ENCODE measurements around the gene OR4Q3. TPM values are rescaled to one million over a fixed set of nuclear protein-coding genes. Genes with fewer than 3 reads are reported as not detected.
"Not testable (repeated sequence)": the region's sequence is repeated elsewhere in the genome, so short reads cannot be mapped to it uniquely, and the experiment has no call there.

Gene OR4Q3
- total and polyA plus RNA-seq, 2 experiments from 2014 or later, result not detected

GRCh38 chr14:19775587-19775986 is 32.2 kb downstream of the OR4Q3 start:
- H3K79me2 ChIP-seq (ENCODE audit: insufficient read depth), result no peaks in the 10 kb centered on the region
- no peak overlapping the region for H3K4me3 ChIP-seq
- WGBS, 2 experiments (ENCODE audit: low coverage in 1 of 2, low lambda C conversion rate in 2 of 2, missing lambda C conversion rate in 2 of 2), result 15 to 17% methylated on average over 1 of the region's 1 CpG
- no peaks in the 10 kb centered on the region for H3F3A ChIP-seq (ENCODE audit: insufficient read depth)
- H3K36me3 ChIP-seq (ENCODE audit: low read depth), result no peaks in the 10 kb centered on the region
- no peak overlapping the region for H2AFZ ChIP-seq
- no peak overlapping the region for H3K9ac ChIP-seq
- H3K9me3 ChIP-seq (ENCODE audit: low read depth), result no peaks in the 10 kb centered on the region
- no peak overlapping the region for H3K4me2 ChIP-seq (ENCODE audit: unreplicated experiment)
- in situ Hi-C loops (cut with MboI), result no loop called here
- H3K4me1 ChIP-seq (ENCODE audit: insufficient read depth), result no peaks in the 10 kb centered on the region
- no peak overlapping the region for H3K27ac ChIP-seq
- TF ChIP-seq EZH2phosphoT487 (IDR thresholded peaks at IDR 0.05; ENCODE audit: insufficient read depth, low read depth) (no peak), EZH2 (IDR thresholded peaks at IDR 0.05; ENCODE audit: insufficient read depth, poor library complexity, severe bottlenecking) (no peak)
- H4K20me1 ChIP-seq (ENCODE audit: insufficient read depth), result no peaks in the 10 kb centered on the region
- no peaks in the 10 kb centered on the region for H3K27me3 ChIP-seq (replicated peaks; ENCODE audit: insufficient read depth)
- H3K9me2 ChIP-seq (ENCODE audit: insufficient read depth), result no peaks in the 10 kb centered on the region
- DNase-seq, result no peak

DNA sequence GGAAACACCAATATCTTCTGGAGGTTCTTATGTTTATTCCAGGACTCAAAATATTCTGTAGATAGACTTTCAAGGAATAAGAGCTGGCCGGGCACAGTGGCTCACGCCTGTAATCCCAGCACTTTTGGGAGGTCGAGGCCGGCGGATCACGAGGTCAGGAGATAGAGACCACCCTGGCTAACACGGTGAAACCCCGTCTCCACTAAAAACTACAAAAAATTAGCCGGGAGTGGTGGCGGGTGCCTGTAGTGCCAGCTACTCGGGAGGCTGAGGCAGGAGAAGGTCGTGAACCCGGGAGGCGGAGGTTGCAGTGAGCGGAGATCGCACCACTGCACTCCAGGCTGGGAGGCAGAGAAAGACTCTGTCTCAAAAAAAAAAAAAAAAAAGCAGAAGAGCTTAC is 42.5 kb downstream of the OR4Q3 start:
- H3K9me2 ChIP-seq (ENCODE audit: insufficient read depth); in situ Hi-C loops (cut with MboI); H3K9me3 ChIP-seq (ENCODE audit: low read depth); H2AFZ ChIP-seq; H3K9ac ChIP-seq; H4K20me1 ChIP-seq (ENCODE audit: insufficient read depth); H3K4me3 ChIP-seq; H3K27ac ChIP-seq; H3K27me3 ChIP-seq (replicated peaks; ENCODE audit: insufficient read depth); H3K4me1 ChIP-seq (ENCODE audit: insufficient read depth); H3K79me2 ChIP-seq (ENCODE audit: insufficient read depth); H3K36me3 ChIP-seq (ENCODE audit: low read depth); H3K4me2 ChIP-seq (ENCODE audit: unreplicated experiment); DNase-seq; H3F3A ChIP-seq (ENCODE audit: insufficient read depth): not testable (repeated sequence)
- 50 to 55% methylated on average over 16 of the region's 16 CpGs for WGBS, 2 experiments (ENCODE audit: low coverage in 1 of 2, low lambda C conversion rate in 2 of 2, missing lambda C conversion rate in 2 of 2)

GRCh38 chr14:19787318-19787717 is 43.9 kb downstream of the OR4Q3 start:
- H3K4me1 ChIP-seq (ENCODE audit: insufficient read depth); H3K9ac ChIP-seq; H2AFZ ChIP-seq; DNase-seq; H3K79me2 ChIP-seq (ENCODE audit: insufficient read depth); in situ Hi-C loops (cut with MboI); H3K4me3 ChIP-seq; H3K27ac ChIP-seq; H3K4me2 ChIP-seq (ENCODE audit: unreplicated experiment); H3K36me3 ChIP-seq (ENCODE audit: low read depth); H3K9me3 ChIP-seq (ENCODE audit: low read depth); H3K27me3 ChIP-seq (replicated peaks; ENCODE audit: insufficient read depth); H3F3A ChIP-seq (ENCODE audit: insufficient read depth); H3K9me2 ChIP-seq (ENCODE audit: insufficient read depth); H4K20me1 ChIP-seq (ENCODE audit: insufficient read depth): not testable (repeated sequence)
- WGBS, 2 experiments (ENCODE audit: low coverage in 1 of 2, low lambda C conversion rate in 2 of 2, missing lambda C conversion rate in 2 of 2), result 18 to 28% methylated on average over 6 of the region's 6 CpGs

GRCh38 chr14:19788150-19788549 is 44.8 kb downstream of the OR4Q3 start:
- H3F3A ChIP-seq (ENCODE audit: insufficient read depth); H3K4me2 ChIP-seq (ENCODE audit: unreplicated experiment); in situ Hi-C loops (cut with MboI); H3K9ac ChIP-seq; DNase-seq; H3K4me3 ChIP-seq; H3K27ac ChIP-seq; H3K27me3 ChIP-seq (replicated peaks; ENCODE audit: insufficient read depth); H3K79me2 ChIP-seq (ENCODE audit: insufficient read depth); H3K36me3 ChIP-seq (ENCODE audit: low read depth); H2AFZ ChIP-seq; H4K20me1 ChIP-seq (ENCODE audit: insufficient read depth); H3K9me2 ChIP-seq (ENCODE audit: insufficient read depth); H3K4me1 ChIP-seq (ENCODE audit: insufficient read depth); H3K9me3 ChIP-seq (ENCODE audit: low read depth): not testable (repeated sequence)
- whole genome bisulfite sequencing, 2 experiments (ENCODE audit: low coverage in 1 of 2, low lambda C conversion rate in 2 of 2, missing lambda C conversion rate in 2 of 2), result 13 to 16% methylated on average over 7 of the region's 7 CpGs

GRCh38 chr14:19796520-19797108 is 53.2 kb downstream of the OR4Q3 start:
- H3K79me2 ChIP-seq (ENCODE audit: insufficient read depth); DNase-seq; H3F3A ChIP-seq (ENCODE audit: insufficient read depth); in situ Hi-C loops (cut with MboI); H3K27me3 ChIP-seq (replicated peaks; ENCODE audit: insufficient read depth); H3K4me1 ChIP-seq (ENCODE audit: insufficient read depth); H3K4me3 ChIP-seq; H3K9me2 ChIP-seq (ENCODE audit: insufficient read depth); H4K20me1 ChIP-seq (ENCODE audit: insufficient read depth); H2AFZ ChIP-seq; H3K9me3 ChIP-seq (ENCODE audit: low read depth); H3K36me3 ChIP-seq (ENCODE audit: low read depth); H3K9ac ChIP-seq; H3K4me2 ChIP-seq (ENCODE audit: unreplicated experiment); H3K27ac ChIP-seq: not testable (repeated sequence)
- 41% methylated on average over 10 of the region's 10 CpGs for WGBS, 2 experiments (ENCODE audit: low coverage in 1 of 2, low lambda C conversion rate in 2 of 2, missing lambda C conversion rate in 2 of 2)

Small RNA genes within 50 kb of the gene (small RNA-seq; reads per million reads assigned to genes)
- not detected for gene AL512310.1 (ENCODE audit: low read depth, low replicate concordance)

Other genes with a start within 250 kb of the OR4Q3 start
- gene OR11H2, start 29.7 kb upstream of the OR4Q3 start, total RNA-seq (2014; rRNA removed; shearing (Covaris generic)), result not detected in 2 replicates
- not detected in 2 replicates for gene OR11H2, start 29.7 kb upstream of the OR4Q3 start, polyA plus RNA-seq (2016; fragmentation: Nextera tagmentation; extraction: Ambion mirVana)
- gene OR4M1, start 29.9 kb downstream of the OR4Q3 start, total RNA-seq (2014; rRNA removed; shearing (Covaris generic)), result not detected in 2 replicates
- not detected in 2 replicates for gene OR4M1, start 29.9 kb downstream of the OR4Q3 start, polyA plus RNA-seq (2016; fragmentation: Nextera tagmentation; extraction: Ambion mirVana)
- gene OR4N2, start 60.2 kb downstream of the OR4Q3 start, total RNA-seq (2014; rRNA removed; shearing (Covaris generic)), result not detected in 2 replicates
- gene OR4N2, start 60.2 kb downstream of the OR4Q3 start, polyA plus RNA-seq (2016; fragmentation: Nextera tagmentation; extraction: Ambion mirVana), result not detected in 2 replicates
- not detected in 2 replicates for gene OR4K2, start 131.6 kb downstream of the OR4Q3 start, total RNA-seq (2014; rRNA removed; shearing (Covaris generic))
- gene OR4K2, start 131.6 kb downstream of the OR4Q3 start, polyA plus RNA-seq (2016; fragmentation: Nextera tagmentation; extraction: Ambion mirVana), result not detected in 2 replicates
- gene OR4K5, start 177.0 kb downstream of the OR4Q3 start, total RNA-seq (2014; rRNA removed; shearing (Covaris generic)), result not detected in 2 replicates
- gene OR4K5, start 177.0 kb downstream of the OR4Q3 start, polyA plus RNA-seq (2016; fragmentation: Nextera tagmentation; extraction: Ambion mirVana), result not detected in 2 replicates
- gene OR4K1, start 187.3 kb downstream of the OR4Q3 start, total RNA-seq (2014; rRNA removed; shearing (Covaris generic)), result not detected in 2 replicates
- gene OR4K1, start 187.3 kb downstream of the OR4Q3 start, polyA plus RNA-seq (2016; fragmentation: Nextera tagmentation; extraction: Ambion mirVana), result not detected in 2 replicates
- gene OR4K15, start 232.0 kb downstream of the OR4Q3 start, total RNA-seq (2014; rRNA removed; shearing (Covaris generic)), result not detected in 2 replicates
- not detected in 2 replicates for gene OR4K15, start 232.0 kb downstream of the OR4Q3 start, polyA plus RNA-seq (2016; fragmentation: Nextera tagmentation; extraction: Ambion mirVana)